Cardiac fibroblast (primary cell): ENCODE results near the gene DUOXA1.
A peak's percentile ranks its signal among the peaks of the same experiment; 100 is the strongest.

Experiments
- DNase-seq, 2 donors: peaks; one replicate each; pipeline versions ENCODE4 v3.0.0 to v3.0.0-alpha.2; 2010; ENCODE audit warnings: low read depth in 2 of 2
- H3K4me3 ChIP-seq, 2 donors: replicated peaks in 1 of 2; 1 replicate in 1 of 2; 2 replicates in 1 of 2; pipeline ENCODE4 v1.5.1; 2011; ENCODE audit warnings: low read depth in 2 of 2, low read length in 2 of 2, mild to moderate bottlenecking in 2 of 2, moderate library complexity in 1 of 2
- TF ChIP-seq, protein P1 (sequence below): IDR thresholded peaks from one replicate; pipeline ENCODE4 v1.5.1; 2011; ENCODE audit warnings: low read depth, mild to moderate bottlenecking, low read length, inconsistent platforms

DUOXA1 gene

GRCh38 chr15:45122719-45123118 lies 7.0 kb downstream of the DUOXA1 start:
- TF ChIP-seq, protein P1, sequence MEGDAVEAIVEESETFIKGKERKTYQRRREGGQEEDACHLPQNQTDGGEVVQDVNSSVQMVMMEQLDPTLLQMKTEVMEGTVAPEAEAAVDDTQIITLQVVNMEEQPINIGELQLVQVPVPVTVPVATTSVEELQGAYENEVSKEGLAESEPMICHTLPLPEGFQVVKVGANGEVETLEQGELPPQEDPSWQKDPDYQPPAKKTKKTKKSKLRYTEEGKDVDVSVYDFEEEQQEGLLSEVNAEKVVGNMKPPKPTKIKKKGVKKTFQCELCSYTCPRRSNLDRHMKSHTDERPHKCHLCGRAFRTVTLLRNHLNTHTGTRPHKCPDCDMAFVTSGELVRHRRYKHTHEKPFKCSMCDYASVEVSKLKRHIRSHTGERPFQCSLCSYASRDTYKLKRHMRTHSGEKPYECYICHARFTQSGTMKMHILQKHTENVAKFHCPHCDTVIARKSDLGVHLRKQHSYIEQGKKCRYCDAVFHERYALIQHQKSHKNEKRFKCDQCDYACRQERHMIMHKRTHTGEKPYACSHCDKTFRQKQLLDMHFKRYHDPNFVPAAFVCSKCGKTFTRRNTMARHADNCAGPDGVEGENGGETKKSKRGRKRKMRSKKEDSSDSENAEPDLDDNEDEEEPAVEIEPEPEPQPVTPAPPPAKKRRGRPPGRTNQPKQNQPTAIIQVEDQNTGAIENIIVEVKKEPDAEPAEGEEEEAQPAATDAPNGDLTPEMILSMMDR = no peak
- no peak overlapping the region for H3K4me3 ChIP-seq
- no peak for DNase-seq

DNA sequence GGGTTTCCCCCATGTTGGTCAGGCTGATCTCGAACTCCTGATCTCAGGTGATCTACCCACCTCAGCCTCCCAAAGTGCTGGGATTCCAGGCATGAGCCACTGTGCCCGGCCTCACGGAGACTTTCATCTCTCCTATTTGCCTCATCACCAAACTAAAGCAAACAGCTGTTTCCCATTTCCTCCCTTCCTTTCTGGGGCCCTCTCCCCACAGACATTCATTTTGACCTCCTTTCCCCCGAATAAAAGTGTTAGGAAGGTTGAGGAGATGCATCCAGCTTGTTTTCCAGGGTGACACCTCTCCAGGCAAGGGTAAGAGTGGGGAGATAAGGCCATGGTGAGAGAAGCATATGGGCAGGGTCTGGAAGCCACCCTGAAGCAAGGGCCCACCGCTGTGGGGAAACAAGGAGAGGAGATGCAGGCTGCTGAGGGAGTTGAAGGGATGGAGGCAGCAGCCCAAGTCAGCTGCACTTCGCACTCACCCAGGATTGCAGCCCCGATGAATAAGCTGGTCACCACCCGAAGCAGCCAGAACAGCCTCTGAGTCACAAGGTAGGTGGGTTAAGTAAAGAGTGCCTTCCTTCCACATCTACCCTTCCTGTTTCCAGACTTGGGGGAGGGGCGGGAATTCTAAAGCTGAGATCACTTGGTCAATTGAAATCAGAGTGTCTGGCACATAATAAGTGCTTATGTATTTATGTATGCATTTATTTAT lies 7.8 kb downstream of the DUOXA1 start:
- peak; percentile 70 to 90 for DNase-seq
- no peak overlapping the region for H3K4me3 ChIP-seq
- TF ChIP-seq, protein P1 = no peak

GRCh38 chr15:45121020-45121419 lies 8.7 kb downstream of the DUOXA1 start:
- DNase-seq = no peak
- no peak overlapping the region for H3K4me3 ChIP-seq
- TF ChIP-seq, protein P1 = no peak

- no peak for DNase-seq
- TF ChIP-seq, protein P1 = no peak
- no peak overlapping the region for H3K4me3 ChIP-seq
These were observed 9.4 kb downstream of the DUOXA1 start for GRCh38 chr15:45120081-45120972.

DNA sequence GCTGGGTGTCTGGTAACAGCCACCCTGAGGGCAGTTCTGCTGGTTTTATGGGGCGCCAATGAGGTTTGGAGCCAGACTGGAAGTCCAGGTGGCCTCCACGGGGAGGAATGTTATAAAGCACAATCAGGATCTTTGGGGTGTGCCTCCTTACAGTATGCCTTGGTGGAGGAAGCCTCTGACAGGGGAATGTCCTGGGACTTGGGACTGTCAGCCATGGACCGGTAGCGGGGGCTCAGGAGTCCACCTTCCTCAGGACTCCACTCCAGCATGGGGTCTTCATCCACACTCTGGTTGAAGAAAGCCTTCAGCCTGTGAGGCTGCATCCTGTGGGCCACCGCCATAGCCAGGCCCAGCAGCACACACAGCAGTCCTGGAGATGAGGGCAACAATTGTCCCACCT lies 10.7 kb downstream of the DUOXA1 start:
- no peak for DNase-seq
- H3K4me3 ChIP-seq = no peak overlapping the region
- TF ChIP-seq, protein P1 = no peak

GRCh38 chr15:45118131-45118588 lies 11.5 kb downstream of the DUOXA1 start:
- no peak overlapping the region for H3K4me3 ChIP-seq
- peak; percentile 91 to 92 for DNase-seq
- TF ChIP-seq, protein P1 = peak; percentile 100
